Osteoblast (primary cell): Measurements from ENCODE around the gene SLC7A14. TPM values are rescaled to one million over a fixed set of nuclear protein-coding genes. Genes with fewer than 3 reads are reported as not detected.

Experiments
- DNase-seq: peaks from one replicate; pipeline ENCODE4 v3.0.0; 2011; ENCODE audit warnings: low spot score, mixed read lengths; ENCODE audit not compliant: insufficient read length; ENCODE audit errors: missing footprints
- H2AFZ ChIP-seq: 2 replicates; pipeline ENCODE4 v1.6.0; 2011; ENCODE audit warnings: mild to moderate bottlenecking, low read length
- H3K27ac ChIP-seq: 2 replicates; pipeline ENCODE4 v1.5.1; 2011; ENCODE audit warnings: mild to moderate bottlenecking, low read depth, low read length, moderate library complexity
- H3K27me3 ChIP-seq: 2 replicates; pipeline ENCODE4 v1.6.0; 2012; ENCODE audit warnings: mild to moderate bottlenecking, control low read depth, inconsistent platforms, low read length, moderate library complexity; ENCODE audit not compliant: insufficient read depth
- H3K36me3 ChIP-seq: 2 replicates; pipeline ENCODE4 v1.5.1; 2011; ENCODE audit warnings: mild to moderate bottlenecking, low read length, control low read depth, moderate library complexity; ENCODE audit not compliant: insufficient read depth
- H3K4me1 ChIP-seq: 2 replicates; pipeline ENCODE4 v1.5.1; 2011; ENCODE audit warnings: mild to moderate bottlenecking, low read length, control low read depth, moderate library complexity; ENCODE audit not compliant: insufficient read depth
- H3K4me2 ChIP-seq: 2 replicates; pipeline ENCODE4 v1.6.0; 2011; ENCODE audit warnings: mild to moderate bottlenecking, low read length; ENCODE audit not compliant: insufficient read depth
- H3K4me3 ChIP-seq: fragments of 200-600 bp; sonication (generic); 3 replicates; pipeline ENCODE4 v1.5.1; 2012; ENCODE audit warnings: mild to moderate bottlenecking, low read length, inconsistent platforms; ENCODE audit not compliant: insufficient read depth
- H3K79me2 ChIP-seq: 2 replicates; pipeline ENCODE4 v1.6.0; 2012; ENCODE audit warnings: mild to moderate bottlenecking, low read length, control low read depth, inconsistent platforms; ENCODE audit not compliant: insufficient read depth
- H3K9me3 ChIP-seq: 2 replicates; pipeline ENCODE4 v1.5.1; 2011; ENCODE audit warnings: low read depth, low read length, control low read depth
- H4K20me1 ChIP-seq: 2 replicates; pipeline ENCODE4 v1.6.0; 2012; ENCODE audit warnings: mild to moderate bottlenecking, low read length, control low read depth; ENCODE audit not compliant: insufficient read depth
- total RNA-seq: library from RNA; depleted of rRNA; stranded (reverse); fragments of >200 nt; gene quantifications from 2 replicates; pipeline ENCODE4 v1.2.3, GENCODE V29; 2012
- TF ChIP-seq, protein P1 (sequence below): IDR thresholded peaks from 2 replicates; pipeline ENCODE4 v1.5.1; 2011; ENCODE audit warnings: mild to moderate bottlenecking, low read depth, low read length, moderate library complexity; ENCODE audit errors: extremely low read depth

The SLC7A14 gene
- total RNA-seq, 1 donor, result 0.36 TPM

DNA sequence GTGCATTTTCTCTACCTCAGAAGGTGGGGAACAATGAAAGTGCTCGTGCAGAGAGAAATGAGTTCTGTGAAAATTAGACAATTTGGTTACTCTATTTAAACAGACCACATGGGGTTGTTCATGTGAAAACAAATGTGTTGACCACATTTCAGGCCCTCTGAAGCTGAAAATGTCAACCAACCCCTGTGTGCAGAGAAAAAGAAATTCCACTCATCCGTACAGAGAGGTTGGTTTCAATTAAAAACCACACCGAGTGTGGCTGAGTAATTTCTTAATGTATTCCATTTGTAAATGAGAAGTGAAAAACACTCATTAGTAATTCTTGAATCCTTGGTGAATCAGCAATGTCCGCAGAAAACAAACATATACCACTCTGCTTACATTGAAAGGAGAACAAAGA is 46.9 kb upstream of the SLC7A14 start:
- Histone ChIP-seq H3K4me1 (no peaks in the 10 kb centered on the region), H3K4me2 (no peak overlapping the region), H3K4me3 (no peak overlapping the region), H3K27ac (no peak overlapping the region), H3K36me3 (no peaks in the 10 kb centered on the region), H2AFZ (no peak overlapping the region), H3K79me2 (no peaks in the 10 kb centered on the region), H4K20me1 (no peaks in the 10 kb centered on the region), H3K27me3 (no peaks in the 10 kb centered on the region), H3K9me3 (no peaks in the 10 kb centered on the region)
- DNase-seq, result no peak
- TF ChIP-seq, protein P1, sequence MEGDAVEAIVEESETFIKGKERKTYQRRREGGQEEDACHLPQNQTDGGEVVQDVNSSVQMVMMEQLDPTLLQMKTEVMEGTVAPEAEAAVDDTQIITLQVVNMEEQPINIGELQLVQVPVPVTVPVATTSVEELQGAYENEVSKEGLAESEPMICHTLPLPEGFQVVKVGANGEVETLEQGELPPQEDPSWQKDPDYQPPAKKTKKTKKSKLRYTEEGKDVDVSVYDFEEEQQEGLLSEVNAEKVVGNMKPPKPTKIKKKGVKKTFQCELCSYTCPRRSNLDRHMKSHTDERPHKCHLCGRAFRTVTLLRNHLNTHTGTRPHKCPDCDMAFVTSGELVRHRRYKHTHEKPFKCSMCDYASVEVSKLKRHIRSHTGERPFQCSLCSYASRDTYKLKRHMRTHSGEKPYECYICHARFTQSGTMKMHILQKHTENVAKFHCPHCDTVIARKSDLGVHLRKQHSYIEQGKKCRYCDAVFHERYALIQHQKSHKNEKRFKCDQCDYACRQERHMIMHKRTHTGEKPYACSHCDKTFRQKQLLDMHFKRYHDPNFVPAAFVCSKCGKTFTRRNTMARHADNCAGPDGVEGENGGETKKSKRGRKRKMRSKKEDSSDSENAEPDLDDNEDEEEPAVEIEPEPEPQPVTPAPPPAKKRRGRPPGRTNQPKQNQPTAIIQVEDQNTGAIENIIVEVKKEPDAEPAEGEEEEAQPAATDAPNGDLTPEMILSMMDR, result no peak

DNA sequence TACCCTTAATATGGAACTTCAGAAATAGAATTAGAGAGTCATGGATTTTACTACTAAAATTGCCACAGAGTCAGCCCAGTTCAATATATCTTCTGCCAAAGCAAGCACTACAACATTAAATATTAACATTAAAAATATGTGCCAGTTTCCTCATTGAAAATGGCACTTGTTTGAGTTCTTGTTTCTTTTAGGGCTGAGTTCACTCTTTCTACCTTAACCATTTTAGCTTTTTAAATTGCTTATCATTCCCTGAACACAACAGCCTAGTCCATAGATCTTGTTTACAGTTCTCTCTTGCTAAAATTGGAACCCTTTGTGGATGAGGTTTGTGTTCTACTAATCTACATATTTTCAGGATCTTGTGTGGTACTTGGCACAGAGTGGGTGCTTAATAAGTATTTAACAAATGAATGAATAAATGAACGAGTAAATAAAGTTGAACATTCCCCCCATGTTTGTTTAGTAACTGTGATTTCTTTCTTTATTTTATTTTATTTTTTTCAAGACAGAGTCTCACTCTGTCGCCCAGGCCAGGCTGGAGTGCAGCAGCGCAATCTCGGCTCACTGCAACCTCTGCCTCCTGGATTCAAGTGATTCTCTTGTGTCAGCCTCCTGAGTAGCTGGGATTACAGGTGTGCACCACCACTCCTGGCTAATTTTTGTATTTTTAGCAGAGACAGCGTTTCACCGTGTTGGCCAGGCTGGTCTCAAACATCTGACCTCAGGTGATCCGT is 46.0 kb upstream of the SLC7A14 start:
- Histone ChIP-seq H3K4me2 (no peak overlapping the region), H4K20me1 (no peaks in the 10 kb centered on the region), H3K27ac (no peak overlapping the region), H3K36me3 (no peaks in the 10 kb centered on the region), H2AFZ (no peak overlapping the region), H3K79me2 (no peaks in the 10 kb centered on the region), H3K9me3 (no peaks in the 10 kb centered on the region), H3K27me3 (no peaks in the 10 kb centered on the region), H3K4me3 (no peak overlapping the region), H3K4me1 (no peaks in the 10 kb centered on the region)
- DNase-seq, result no peak
- TF ChIP-seq, protein P1, result no peak

DNA sequence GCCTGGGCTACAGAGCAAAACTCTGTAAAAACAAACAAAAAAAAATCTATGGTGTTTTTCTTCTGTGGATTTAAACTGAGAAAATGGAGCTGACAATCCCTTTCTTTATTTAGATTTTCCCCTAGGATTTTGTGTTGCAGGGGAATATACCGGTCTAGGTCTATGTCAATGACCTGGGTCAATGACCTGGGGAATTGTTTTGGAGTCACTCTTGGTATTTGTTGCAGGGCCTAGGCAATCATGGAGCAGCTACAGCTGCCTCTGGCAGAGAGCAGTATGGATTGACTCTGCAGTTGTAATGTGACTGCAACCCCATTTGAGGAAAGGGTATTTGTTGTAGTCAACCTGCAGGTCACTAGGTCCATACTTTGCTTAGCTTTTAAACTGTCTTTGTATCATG is 37.6 kb upstream of the SLC7A14 start:
- DNase-seq, result no peak
- Histone ChIP-seq H3K9me3 (no peaks in the 10 kb centered on the region), H3K36me3 (no peaks in the 10 kb centered on the region), H3K79me2 (no peaks in the 10 kb centered on the region), H4K20me1 (no peaks in the 10 kb centered on the region), H3K4me2 (no peak overlapping the region), H2AFZ (no peak overlapping the region), H3K4me1 (peaks cover 8% of the 10 kb centered on the region), H3K4me3 (no peak overlapping the region), H3K27ac (no peak overlapping the region), H3K27me3 (no peaks in the 10 kb centered on the region)
- TF ChIP-seq, protein P1, result no peak

DNA sequence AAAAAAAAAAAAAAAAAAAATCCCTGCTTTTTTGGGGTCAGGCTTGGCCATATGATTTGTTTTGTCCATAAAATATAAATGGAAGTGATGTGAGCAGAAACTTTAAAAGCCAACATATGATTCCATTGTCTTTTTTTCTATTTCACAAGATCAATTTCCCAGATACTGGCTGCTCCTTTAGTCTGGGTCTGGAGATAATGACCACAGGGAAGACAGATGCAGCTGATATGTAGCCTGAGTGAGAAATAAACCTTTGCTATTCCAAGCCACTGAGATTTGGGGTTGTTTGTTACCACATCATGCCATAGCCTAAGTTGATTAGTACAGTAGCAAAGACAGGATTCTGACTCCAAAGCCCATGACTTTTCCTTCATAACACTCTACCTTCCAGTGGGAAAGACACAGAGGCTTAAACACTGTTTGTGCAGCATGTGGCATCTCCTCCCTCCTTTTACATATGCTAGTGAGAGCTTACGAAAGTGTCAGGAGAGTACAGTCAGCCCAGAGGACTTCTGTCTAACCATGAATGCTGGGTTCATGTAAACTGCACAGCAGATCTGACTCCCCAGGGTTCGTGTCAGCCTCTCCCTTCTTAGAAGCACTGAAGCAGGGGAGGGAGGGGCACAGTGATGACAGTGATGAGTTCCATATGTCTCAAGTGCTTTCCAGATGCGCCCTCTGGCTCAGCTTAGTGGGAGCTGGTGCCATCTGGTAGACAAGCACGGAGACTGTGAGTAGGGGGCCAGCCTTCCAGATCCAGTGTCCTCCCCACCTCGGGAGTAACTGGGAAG is 36.7 kb upstream of the SLC7A14 start:
- DNase-seq, result peak; percentile 84
- no peaks in the 10 kb centered on the region for H3K36me3 ChIP-seq
- H3K4me2 ChIP-seq, result peak overlapping the region; percentile 14
- no peaks in the 10 kb centered on the region for H3K27me3 ChIP-seq
- H2AFZ ChIP-seq, result peak overlapping the region; percentile 36
- no peaks in the 10 kb centered on the region for H3K9me3 ChIP-seq
- H3K4me1 ChIP-seq, result peaks cover 8% of the 10 kb centered on the region
- H3K79me2 ChIP-seq, result no peaks in the 10 kb centered on the region
- H3K4me3 ChIP-seq, result no peak overlapping the region
- no peaks in the 10 kb centered on the region for H4K20me1 ChIP-seq
- TF ChIP-seq, protein P1, result no peak
- H3K27ac ChIP-seq, result no peak overlapping the region
